ENCODE results near the gene GAS2L3. TPM values are rescaled to one million over a fixed set of nuclear protein-coding genes. Genes with fewer than 3 reads are reported as not detected.

GAS2L3 gene
- polyA plus RNA-seq, 3 donors = 0.53 to 1.6 (median 1.1) TPM

GRCh38 chr12:100608776-100609175 lies 35.3 kb downstream of the GAS2L3 start:
- Mint-ChIP-seq H3K9me3 (peaks cover 0 to 5% (median 0%) of the 10 kb centered on the region in 7 donors), H3K27me3 (ENCODE audit: low read depth in 3 of 3) (no peaks in the 10 kb centered on the region), H3K36me3 (peaks cover 22 to 45% of the 10 kb centered on the region in 2 donors), H3K27ac (peak overlapping the region in 6 of 7 donors; percentile 61 to 85 (median 82)), H3K4me3 (no peak overlapping the region), H3K4me1 (peaks cover 45% of the 10 kb centered on the region)
- Histone ChIP-seq H3K79me2 (ENCODE audit: insufficient read depth, low read length) (no peaks in the 10 kb centered on the region), H3K9ac (ENCODE audit: insufficient read depth, low read length, poor library complexity, severe bottlenecking) (no peak overlapping the region), H3K36me3 (replicated peaks in 1 of 2; ENCODE audit: control insufficient read depth in 1 of 2, insufficient read depth in 2 of 2, low read length in 2 of 2) (peaks cover 8 to 19% of the 10 kb centered on the region in 2 donors), H2AFZ (ENCODE audit: insufficient read depth, low read depth, low read length, poor library complexity, severe bottlenecking) (no peak overlapping the region), H3K27me3 (ENCODE audit: control insufficient read depth in 2 of 2, insufficient read depth in 2 of 2, low read length in 2 of 2) (no peaks in the 10 kb centered on the region), H3K9me3 (replicated peaks in 1 of 2; ENCODE audit: control insufficient read depth in 1 of 2, insufficient read depth in 1 of 2, low read length in 2 of 2) (no peaks in the 10 kb centered on the region), H4K20me1 (ENCODE audit: insufficient read depth, low read length) (no peaks in the 10 kb centered on the region), H3K4me1 (ENCODE audit: control insufficient read depth in 1 of 2, insufficient read depth in 2 of 2, low read length in 2 of 2) (peaks cover 34 to 38% of the 10 kb centered on the region in 2 donors), H3K4me2 (replicated peaks; ENCODE audit: extremely low read depth, low read length, poor library complexity, severe bottlenecking) (no peak overlapping the region), H3K4me3 (replicated peaks in 1 of 3; ENCODE audit: low read depth in 2 of 3, low read length in 3 of 3) (no peak overlapping the region), H3K27ac (ENCODE audit: low read depth in 1 of 2, low read length in 2 of 2) (peak overlapping the region; percentile 34 to 52)
- TF ChIP-seq, protein P1, sequence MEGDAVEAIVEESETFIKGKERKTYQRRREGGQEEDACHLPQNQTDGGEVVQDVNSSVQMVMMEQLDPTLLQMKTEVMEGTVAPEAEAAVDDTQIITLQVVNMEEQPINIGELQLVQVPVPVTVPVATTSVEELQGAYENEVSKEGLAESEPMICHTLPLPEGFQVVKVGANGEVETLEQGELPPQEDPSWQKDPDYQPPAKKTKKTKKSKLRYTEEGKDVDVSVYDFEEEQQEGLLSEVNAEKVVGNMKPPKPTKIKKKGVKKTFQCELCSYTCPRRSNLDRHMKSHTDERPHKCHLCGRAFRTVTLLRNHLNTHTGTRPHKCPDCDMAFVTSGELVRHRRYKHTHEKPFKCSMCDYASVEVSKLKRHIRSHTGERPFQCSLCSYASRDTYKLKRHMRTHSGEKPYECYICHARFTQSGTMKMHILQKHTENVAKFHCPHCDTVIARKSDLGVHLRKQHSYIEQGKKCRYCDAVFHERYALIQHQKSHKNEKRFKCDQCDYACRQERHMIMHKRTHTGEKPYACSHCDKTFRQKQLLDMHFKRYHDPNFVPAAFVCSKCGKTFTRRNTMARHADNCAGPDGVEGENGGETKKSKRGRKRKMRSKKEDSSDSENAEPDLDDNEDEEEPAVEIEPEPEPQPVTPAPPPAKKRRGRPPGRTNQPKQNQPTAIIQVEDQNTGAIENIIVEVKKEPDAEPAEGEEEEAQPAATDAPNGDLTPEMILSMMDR (IDR thresholded peaks at IDR 0.05) = no peak
- intact Hi-C loops (cut with micrococcal nuclease) = loop anchor here in 1 of 2 donors (5.0 kb wide), 1 partner anchor 36 kb away; the partner anchor contains the start of gene GAS2L3
- WGBS (ENCODE audit: insufficient coverage) = 67% methylated on average over 1 of the region's 1 CpG
- DNase-seq = peak; percentile 53 to 65 (median 62)

- Histone ChIP-seq H4K20me1 (ENCODE audit: insufficient read depth, low read length) (no peaks in the 10 kb centered on the region), H2AFZ (ENCODE audit: insufficient read depth, low read depth, low read length, poor library complexity, severe bottlenecking) (no peak overlapping the region), H3K27ac (ENCODE audit: low read depth in 1 of 2, low read length in 2 of 2) (peak overlapping the region; percentile 6 to 23), H3K27me3 (ENCODE audit: control insufficient read depth in 2 of 2, insufficient read depth in 2 of 2, low read length in 2 of 2) (no peaks in the 10 kb centered on the region), H3K4me2 (replicated peaks; ENCODE audit: extremely low read depth, low read length, poor library complexity, severe bottlenecking) (peak overlapping the region; percentile 47), H3K4me1 (ENCODE audit: control insufficient read depth in 1 of 2, insufficient read depth in 2 of 2, low read length in 2 of 2) (peaks cover 34 to 38% of the 10 kb centered on the region in 2 donors), H3K9me3 (replicated peaks in 1 of 2; ENCODE audit: control insufficient read depth in 1 of 2, insufficient read depth in 1 of 2, low read length in 2 of 2) (no peaks in the 10 kb centered on the region), H3K79me2 (ENCODE audit: insufficient read depth, low read length) (no peaks in the 10 kb centered on the region), H3K4me3 (replicated peaks in 1 of 3; ENCODE audit: low read depth in 2 of 3, low read length in 3 of 3) (peak overlapping the region in 1 of 3 experiments; percentile 3), H3K36me3 (replicated peaks in 1 of 2; ENCODE audit: control insufficient read depth in 1 of 2, insufficient read depth in 2 of 2, low read length in 2 of 2) (peaks cover 8 to 26% of the 10 kb centered on the region in 2 donors), H3K9ac (ENCODE audit: insufficient read depth, low read length, poor library complexity, severe bottlenecking) (no peak overlapping the region)
- intact Hi-C loops (cut with micrococcal nuclease) = no loop called here
- H3K27ac Mint-ChIP-seq = peak overlapping the region; percentile 62 to 82 (median 74)
- H3K36me3 Mint-ChIP-seq = peaks cover 26 to 37% of the 10 kb centered on the region in 2 donors
- peaks cover 44% of the 10 kb centered on the region for H3K4me1 Mint-ChIP-seq
- peaks cover 0 to 4% (median 0%) of the 10 kb centered on the region in 7 donors for H3K9me3 Mint-ChIP-seq
- peak overlapping the region in 1 of 2 donors; percentile 69 for H3K4me3 Mint-ChIP-seq
- no peaks in the 10 kb centered on the region for H3K27me3 Mint-ChIP-seq (ENCODE audit: low read depth in 3 of 3)
- TF ChIP-seq, protein P1 (IDR thresholded peaks at IDR 0.05) = no peak
- no CpG with 5 or more reads among the region's 4 CpGs for WGBS (ENCODE audit: insufficient coverage)
- DNase-seq = peak; percentile 12 to 31 (median 26)
These were observed 37.4 kb downstream of the GAS2L3 start for GRCh38 chr12:100610666-100611430.
